RCC 7860 (cell line): ENCODE data around the gene NFU1.
"Not testable (repeated sequence)": the region's sequence is repeated elsewhere in the genome, so short reads cannot be mapped to it uniquely, and the experiment has no call there.

Source experiments
- DNase-seq: peaks from one replicate; pipeline ENCODE4 v3.0.0-alpha.2; 2015; ENCODE audit warnings: low spot score
- FAIRE-seq: peaks from 2 replicates; lab custom pipeline; 2012; peaks lifted over from hg19 to GRCh38; lab: Jason Lieb, UNC

Gene NFU1

DNA sequence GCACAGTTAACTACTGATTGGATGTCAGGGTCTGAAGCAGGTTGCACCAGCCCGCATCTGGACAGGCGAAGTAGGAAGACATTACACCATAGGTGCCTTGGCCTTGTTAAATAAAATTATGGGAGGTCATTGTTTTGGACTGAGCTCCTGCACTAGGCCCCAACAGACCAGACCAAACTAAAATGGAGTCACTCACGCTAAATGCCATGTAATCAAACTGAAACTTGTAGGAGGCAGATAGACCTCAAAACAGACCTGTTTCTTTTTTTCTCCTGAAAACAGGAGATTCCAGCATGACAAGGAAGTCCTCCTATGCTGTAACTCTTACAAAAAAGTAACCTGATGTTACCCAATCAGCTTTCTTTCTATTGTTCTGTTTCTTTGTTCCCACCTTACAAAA is 15.5 kb upstream of the NFU1 start:
- FAIRE-seq, result no peak
- no peak for DNase-seq

DNA sequence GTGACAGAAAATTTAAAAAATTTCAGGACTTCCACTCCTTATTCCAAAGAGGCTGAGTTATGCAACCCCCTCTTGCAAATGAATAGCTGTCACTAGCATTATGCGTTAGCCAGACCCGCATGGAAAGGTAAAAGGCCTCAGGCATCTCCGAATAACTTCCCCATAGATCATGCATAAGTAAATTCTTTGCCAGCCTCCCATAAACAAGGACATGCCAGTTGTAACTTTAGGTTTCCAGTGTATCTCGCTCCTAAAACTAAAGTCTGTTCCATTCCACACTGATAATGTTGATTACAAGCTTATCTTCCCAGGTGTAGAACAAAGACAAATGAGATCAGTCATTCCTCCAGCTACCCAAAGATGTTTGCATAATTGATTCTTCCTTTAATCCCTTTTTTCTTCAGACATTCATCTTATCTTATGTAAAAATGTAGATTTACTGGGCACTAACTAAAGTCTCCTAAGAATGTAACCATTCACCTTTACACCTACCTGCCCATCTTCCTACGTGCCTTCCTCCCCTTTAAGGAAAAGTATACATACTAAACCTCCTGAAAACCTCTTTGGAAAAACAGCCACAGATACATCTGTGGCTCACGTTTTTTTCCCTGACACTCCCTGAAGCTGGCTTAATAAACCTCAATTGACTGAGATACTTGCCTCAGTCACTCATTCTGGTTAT is 13.6 kb upstream of the NFU1 start:
- FAIRE-seq, result no peak
- DNase-seq, result no peak

DNA sequence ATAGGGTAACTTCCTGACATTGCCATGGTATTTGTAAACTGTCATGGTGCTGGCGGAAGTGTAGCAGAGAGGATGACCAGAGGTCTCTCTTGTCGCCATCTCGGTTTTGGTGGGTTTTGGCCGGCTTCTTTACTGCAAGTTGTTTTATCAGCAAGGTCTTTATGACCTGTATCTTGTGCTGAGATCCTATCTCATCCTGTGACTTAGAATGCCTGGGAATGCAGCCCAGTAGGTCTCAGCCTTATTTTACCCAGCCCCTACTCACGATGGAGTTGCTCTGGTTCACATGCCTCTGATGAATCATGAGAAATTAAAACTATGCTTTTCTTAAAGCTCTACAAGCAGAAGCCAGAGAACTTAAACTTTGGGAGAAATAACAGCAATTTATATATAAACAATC is 12.7 kb upstream of the NFU1 start:
- FAIRE-seq (no peak), DNase-seq (no peak)

DNA sequence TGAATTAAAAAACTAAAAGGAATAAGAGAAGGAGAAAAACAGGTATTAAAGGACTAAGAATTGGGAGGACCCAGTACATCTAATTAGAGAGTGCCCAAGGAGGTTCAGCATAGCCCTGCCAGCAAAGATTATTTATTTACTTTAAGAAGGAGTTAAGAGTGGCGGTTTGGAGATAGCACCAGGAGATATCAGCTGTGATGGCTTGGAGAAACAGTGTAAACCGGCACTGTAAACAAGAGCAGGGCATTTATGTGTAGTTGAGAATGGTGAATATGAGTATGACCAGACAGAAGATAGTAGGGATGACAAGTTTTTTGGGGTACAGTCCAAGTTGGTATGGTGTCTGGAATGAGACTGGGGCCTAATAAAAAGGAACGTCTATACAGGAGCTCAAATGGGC is 6.4 kb upstream of the NFU1 start:
- not testable (repeated sequence) for DNase-seq, FAIRE-seq

GRCh38 chr2:69439499-69439898 is 2.3 kb upstream of the NFU1 start:
- DNase-seq, FAIRE-seq: not testable (repeated sequence)

DNA sequence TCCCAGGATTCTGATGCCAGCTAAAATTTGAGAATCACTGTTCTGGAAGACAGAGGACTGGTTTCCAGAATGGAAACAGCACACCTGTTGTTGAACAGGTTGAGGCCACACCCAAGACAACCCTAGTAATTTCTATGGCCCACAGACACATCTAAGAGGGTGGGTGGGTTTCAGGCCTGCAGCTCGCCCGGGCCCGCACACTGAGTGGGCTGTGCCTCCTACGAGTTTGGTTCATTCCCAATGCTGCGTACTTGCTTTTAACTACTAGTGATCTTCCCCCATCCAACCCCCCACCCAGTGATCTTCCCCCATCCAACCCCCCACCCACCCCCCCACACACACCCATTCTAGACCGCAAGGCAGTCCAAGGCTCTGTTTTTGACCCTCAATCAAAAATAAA is 1.3 kb upstream of the NFU1 start:
- no peak for DNase-seq
- FAIRE-seq, result no peak

DNA sequence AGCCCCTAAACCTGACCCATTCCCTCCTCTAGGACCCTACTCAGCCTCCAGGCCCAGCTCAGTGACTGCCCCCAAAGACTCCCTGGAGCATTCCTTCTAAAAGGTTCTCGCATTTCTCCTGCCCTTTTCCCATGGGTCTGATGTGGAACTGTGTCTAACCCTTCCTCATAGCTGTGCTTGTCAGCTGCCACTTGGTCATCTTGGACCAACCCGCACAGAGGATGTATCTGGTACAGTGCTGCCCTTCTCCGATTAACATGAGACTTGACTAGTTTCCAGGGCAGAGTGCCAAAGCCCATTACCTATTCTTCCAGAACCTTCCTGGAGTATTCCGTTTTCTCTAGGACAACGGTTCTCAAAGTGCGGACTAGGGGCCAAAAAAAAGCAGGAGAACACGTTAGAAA is 518 bp upstream of the NFU1 start:
- FAIRE-seq (no peak), DNase-seq (no peak)

DNA sequence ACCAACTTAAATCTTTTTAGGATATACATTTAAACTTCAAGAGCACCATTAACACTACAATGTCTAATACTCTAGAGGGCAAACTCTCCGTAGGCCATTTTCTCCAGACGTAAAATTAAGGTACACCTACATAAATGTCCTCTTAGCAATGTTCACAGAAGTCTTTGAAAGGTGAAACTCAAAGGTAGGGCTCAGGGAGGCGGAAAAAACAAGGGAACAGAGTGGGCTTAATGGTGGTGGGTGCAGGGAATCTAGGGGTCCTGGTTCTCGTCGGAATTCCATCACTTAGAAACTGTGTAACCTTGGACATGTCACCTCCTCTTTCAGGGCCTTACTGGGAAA is 668 bp downstream of the NFU1 start:
- FAIRE-seq (no peak), DNase-seq (no peak)

GRCh38 chr2:69434753-69435152 is 2.5 kb downstream of the NFU1 start:
- no peak for FAIRE-seq
- DNase-seq, result no peak

- DNase-seq (no peak), FAIRE-seq (no peak)
Observed at GRCh38 chr2:69429491-69430183, 7.6 kb downstream of the NFU1 start.

DNA sequence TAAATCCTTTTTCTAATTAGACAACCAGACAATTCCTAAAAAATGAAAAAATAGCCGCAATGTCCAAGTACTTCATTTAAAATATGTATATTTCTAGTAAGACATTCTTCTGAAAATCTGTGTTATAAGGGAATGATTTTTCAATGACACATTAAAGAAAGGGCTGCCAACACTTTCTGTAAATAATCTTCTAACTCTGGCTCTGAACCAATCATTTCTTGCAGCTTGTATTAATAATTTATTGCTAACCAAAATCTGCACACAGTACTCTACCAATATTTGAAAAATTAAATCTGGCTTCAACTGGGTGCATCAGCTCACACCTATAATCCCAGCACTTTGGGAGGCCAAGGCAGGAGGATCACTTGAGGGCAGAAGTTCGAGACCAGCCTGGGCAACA is 8.3 kb downstream of the NFU1 start:
- DNase-seq (no peak), FAIRE-seq (peak; percentile 84)

GRCh38 chr2:69424419-69424818 is 12.8 kb downstream of the NFU1 start:
- DNase-seq (no peak), FAIRE-seq (no peak)

DNA sequence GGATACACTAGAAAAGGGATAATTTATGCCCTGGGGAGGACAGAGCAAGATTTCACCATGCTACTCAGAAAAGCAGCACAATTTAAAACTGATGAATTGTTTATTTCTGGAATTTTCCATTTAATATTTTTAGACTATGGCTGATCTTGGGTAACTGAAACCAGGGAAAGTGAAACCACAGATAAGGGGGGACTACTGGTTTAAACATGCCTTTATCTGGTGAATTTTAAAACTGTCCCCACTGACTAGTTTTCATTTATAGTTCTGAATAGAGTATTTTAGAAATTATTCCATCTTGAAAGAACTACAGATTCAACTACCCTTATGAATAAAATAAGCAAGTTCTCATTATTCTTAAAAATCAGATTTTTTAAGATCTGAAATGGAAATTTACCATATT is 15.0 kb downstream of the NFU1 start:
- no peak for FAIRE-seq
- no peak for DNase-seq

- not testable (repeated sequence) for DNase-seq, FAIRE-seq
Observed at GRCh38 chr2:69419111-69419510, 18.1 kb downstream of the NFU1 start.

GRCh38 chr2:69416147-69416546 is 21.1 kb downstream of the NFU1 start:
- peak; percentile 90 for FAIRE-seq

DNA sequence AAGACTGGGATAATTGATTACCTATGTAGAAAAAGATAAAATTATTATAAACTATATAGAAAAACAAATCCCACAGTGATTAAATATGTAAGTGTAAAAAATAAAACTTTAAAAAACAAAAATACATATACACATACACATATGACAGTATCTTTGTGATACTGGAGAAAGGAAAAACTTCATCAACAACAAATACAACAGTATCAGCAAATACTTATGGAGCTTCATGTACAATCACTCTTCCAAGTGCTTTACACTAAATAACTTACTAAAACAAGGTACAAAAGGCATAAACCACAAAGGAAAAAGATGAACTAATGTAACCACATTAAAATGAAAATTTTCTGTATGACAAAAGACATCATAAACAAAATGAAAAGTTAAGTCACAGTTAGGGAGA is 26.1 kb downstream of the NFU1 start:
- DNase-seq, result no peak
- FAIRE-seq, result no peak

More at GRCh38 chr2:69416147-69416546, 21.1 kb downstream of the NFU1 start:
- no peak for DNase-seq

DNA sequence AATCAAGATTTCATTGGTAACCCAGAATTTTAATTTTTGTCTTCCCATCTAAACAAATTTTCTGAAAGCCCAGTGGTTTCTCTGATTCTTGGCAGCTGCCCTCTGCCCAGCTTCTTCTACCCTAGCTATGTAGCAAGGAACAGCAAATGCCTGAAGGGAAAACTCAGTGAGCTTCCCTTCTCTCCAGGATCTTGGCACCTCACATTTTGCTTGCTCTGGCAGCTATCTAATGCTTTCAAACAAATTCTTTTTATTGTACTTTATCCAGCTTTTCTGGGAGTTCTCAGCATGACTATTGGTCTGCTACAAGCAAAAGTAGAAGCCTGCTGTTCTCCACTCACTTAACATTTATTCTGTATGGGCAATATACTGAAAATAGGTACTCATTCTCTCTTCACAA is 31.9 kb downstream of the NFU1 start:
- DNase-seq (no peak), FAIRE-seq (no peak)

DNA sequence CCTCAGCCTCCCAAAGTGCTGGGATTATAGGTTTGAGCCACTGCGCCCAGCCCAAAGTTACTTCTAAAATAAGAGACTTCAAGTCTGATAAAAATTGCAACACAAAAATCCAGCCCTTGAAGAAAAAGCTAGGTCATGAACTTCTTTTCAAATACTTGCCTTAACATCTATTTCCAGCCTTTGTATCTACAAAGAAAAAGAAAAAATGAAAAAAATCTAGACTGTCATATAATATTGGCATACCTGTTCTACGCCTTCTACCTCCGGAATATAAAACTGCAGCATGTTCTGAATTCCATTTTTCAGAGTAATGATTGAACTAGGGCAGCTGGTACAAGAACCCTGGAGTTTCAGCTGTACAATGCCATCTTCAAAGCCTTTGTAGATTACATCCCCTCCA is 37.1 kb downstream of the NFU1 start:
- FAIRE-seq (no peak), DNase-seq (no peak)

DNA sequence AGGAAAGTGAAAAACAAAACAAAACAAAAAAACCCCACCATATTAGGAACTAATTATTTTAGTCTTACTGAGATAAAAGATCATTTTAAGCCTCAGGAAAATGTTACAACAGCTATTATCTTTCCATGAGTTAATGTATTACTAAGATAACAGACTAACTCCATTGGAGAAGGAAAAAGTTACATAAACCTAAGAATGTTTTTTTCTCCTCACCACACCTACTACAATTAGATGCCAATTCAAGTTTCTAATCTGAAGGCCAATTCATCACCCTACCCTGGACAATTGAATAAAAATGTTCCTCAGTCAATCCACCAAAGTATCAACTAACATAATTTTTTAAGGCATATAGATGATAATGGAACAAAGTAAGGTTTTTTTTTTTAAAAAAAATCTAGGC is 40.0 kb downstream of the NFU1 start:
- peak; percentile 73 for FAIRE-seq
- no peak for DNase-seq

GRCh38 chr2:69395866-69396265 is 41.4 kb downstream of the NFU1 start:
- FAIRE-seq (no peak), DNase-seq (no peak)

GRCh38 chr2:69393963-69394362 is 43.3 kb downstream of the NFU1 start:
- DNase-seq (no peak), FAIRE-seq (no peak)

DNA sequence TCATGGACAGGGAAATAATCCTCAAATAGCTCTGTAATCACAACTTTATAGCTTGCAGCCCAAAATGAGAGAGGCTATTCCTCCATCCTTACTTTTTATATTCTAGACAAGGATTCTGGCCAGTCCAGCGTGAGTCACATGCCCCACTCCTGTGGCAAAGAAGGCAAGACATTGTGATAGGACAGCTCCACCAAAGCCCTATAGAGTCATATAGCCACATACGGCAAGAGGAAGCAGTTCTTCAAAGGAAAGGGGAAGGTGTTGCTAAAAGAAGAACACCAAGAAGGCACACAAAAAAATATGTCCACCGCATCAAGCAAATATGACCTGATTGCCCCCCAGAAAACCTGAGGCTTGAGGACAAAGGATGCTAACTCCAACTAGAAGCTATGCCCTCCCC is 46.8 kb downstream of the NFU1 start:
- no peak for FAIRE-seq

GRCh38 chr2:69390001-69390400 is 47.2 kb downstream of the NFU1 start:
- no peak for FAIRE-seq
- no peak for DNase-seq

More for the DNA sequence above, 46.8 kb downstream of the NFU1 start:
- no peak for DNase-seq
